ENCODE data around the gene HNRNPA0. TPM values are rescaled to one million over a fixed set of nuclear protein-coding genes. Genes with fewer than 3 reads are reported as not detected.

The HNRNPA0 gene
- total and polyA plus RNA-seq, 5 donors = 16.7 to 26.7 (median 19.5) TPM

- Histone ChIP-seq H3K4me1 (ENCODE audit: control insufficient read depth, insufficient read depth, low read length) (peaks cover 6% of the 10 kb centered on the region), H3K27me3 (ENCODE audit: control insufficient read depth, insufficient read depth) (no peaks in the 10 kb centered on the region), H3K4me3 (ENCODE audit: low read length) (no peak overlapping the region), H3K27ac (ENCODE audit: low read length) (no peak overlapping the region), H3K9me3 (ENCODE audit: control insufficient read depth, low read length) (no peaks in the 10 kb centered on the region)
- no peak for ATAC-seq
- intact Hi-C loops (cut with DNase I) = no loop called here
- no peak for DNase-seq
- WGBS = 97% methylated on average over 5 of the region's 5 CpGs
These were observed 50.6 kb downstream of the HNRNPA0 start for GRCh38 chr5:137703565-137703964.

- intact Hi-C loops (cut with DNase I) = no loop called here
- DNase-seq = no peak
- no peak for ATAC-seq
- Histone ChIP-seq H3K4me1 (ENCODE audit: control insufficient read depth, insufficient read depth, low read length) (peaks cover 5% of the 10 kb centered on the region), H3K4me3 (ENCODE audit: low read length) (no peak overlapping the region), H3K27me3 (ENCODE audit: control insufficient read depth, insufficient read depth) (no peaks in the 10 kb centered on the region), H3K27ac (ENCODE audit: low read length) (no peak overlapping the region), H3K9me3 (ENCODE audit: control insufficient read depth, low read length) (no peaks in the 10 kb centered on the region)
- WGBS = 78% methylated on average over 3 of the region's 3 CpGs
These were observed 53.9 kb downstream of the HNRNPA0 start for GRCh38 chr5:137700282-137700680.

DNA sequence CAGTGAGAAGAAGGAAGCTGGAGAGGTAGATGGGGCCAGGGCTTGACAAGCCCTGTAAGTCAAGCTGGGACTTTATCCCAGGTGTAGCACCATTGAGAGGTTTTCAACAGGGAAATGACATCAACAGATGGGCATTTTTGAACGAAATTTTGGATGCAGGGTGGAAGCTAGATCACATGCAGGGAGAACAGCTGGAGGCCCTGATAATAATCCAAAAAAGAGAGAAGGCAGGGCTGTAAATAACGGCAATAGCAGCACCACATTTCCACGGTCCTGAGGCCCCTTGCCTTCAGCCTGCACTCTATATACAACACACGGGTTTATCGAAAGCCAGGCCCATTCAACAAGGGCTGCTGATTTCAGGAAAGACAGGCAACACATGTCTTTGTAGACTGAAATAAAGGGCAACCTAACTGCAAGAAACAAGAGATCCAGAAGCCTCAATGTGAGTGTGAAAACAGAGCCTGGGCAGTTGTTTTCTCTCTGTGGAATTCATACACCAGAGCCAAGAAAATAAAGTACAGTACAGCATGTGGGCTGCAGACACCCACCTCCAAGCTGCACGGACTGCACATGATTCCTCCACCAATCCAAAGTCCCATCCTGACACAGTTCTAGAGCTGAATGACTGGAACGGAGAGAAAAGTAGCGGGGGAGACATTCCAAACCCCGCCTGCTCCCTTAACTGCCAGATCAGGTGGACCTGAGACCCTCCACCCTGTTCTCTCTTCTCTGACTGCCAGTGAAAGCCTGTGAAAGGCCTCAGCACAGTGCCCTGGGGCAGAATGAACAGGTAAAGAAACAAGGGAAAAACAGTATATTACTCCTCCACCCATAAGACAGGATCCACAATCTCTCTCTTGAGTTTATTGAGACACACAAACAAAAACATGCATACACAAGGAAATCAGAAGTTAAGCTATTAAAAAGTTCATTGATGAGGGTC lies 54.6 kb downstream of the HNRNPA0 start:
- WGBS = 26% methylated on average over 9 of the region's 9 CpGs
- ATAC-seq (peak; percentile 32 to 53), DNase-seq (no peak)
- H3K4me3 ChIP-seq (ENCODE audit: low read length) = no peak overlapping the region
- H3K4me1 ChIP-seq (ENCODE audit: control insufficient read depth, insufficient read depth, low read length) = peaks cover 8% of the 10 kb centered on the region
- intact Hi-C loops (cut with DNase I) = no loop called here
- H3K9me3 ChIP-seq (ENCODE audit: control insufficient read depth, low read length) = no peaks in the 10 kb centered on the region
- H3K27ac ChIP-seq (ENCODE audit: low read length) = peak overlapping the region; percentile 77
- no peaks in the 10 kb centered on the region for H3K27me3 ChIP-seq (ENCODE audit: control insufficient read depth, insufficient read depth)

- 6% methylated on average over 1 of the region's 1 CpG for WGBS
- no peaks in the 10 kb centered on the region for H3K27me3 ChIP-seq (ENCODE audit: control insufficient read depth, insufficient read depth)
- peaks cover 12% of the 10 kb centered on the region for H3K4me1 ChIP-seq (ENCODE audit: control insufficient read depth, insufficient read depth, low read length)
- intact Hi-C loops (cut with DNase I) = no loop called here
- ATAC-seq (no peak), DNase-seq (no peak)
- H3K4me3 ChIP-seq (ENCODE audit: low read length) = no peak overlapping the region
- H3K9me3 ChIP-seq (ENCODE audit: control insufficient read depth, low read length) = no peaks in the 10 kb centered on the region
- no peak overlapping the region for H3K27ac ChIP-seq (ENCODE audit: low read length)
These were observed 57.7 kb downstream of the HNRNPA0 start for GRCh38 chr5:137696481-137696880.

GRCh38 chr5:137695651-137696428 lies 58.3 kb downstream of the HNRNPA0 start:
- DNase-seq = peak in 2 of 3 donors; percentile 58 to 66
- ATAC-seq = peak; percentile 63 to 88
- peaks cover 12% of the 10 kb centered on the region for H3K4me1 ChIP-seq (ENCODE audit: control insufficient read depth, insufficient read depth, low read length)
- 55% methylated on average over 4 of the region's 4 CpGs for WGBS
- intact Hi-C loops (cut with DNase I) = no loop called here
- H3K27me3 ChIP-seq (ENCODE audit: control insufficient read depth, insufficient read depth) = no peaks in the 10 kb centered on the region
- H3K9me3 ChIP-seq (ENCODE audit: control insufficient read depth, low read length) = no peaks in the 10 kb centered on the region
- no peak overlapping the region for H3K4me3 ChIP-seq (ENCODE audit: low read length)
- H3K27ac ChIP-seq (ENCODE audit: low read length) = no peak overlapping the region

Other genes with a start within 250 kb of the HNRNPA0 start
- 10 to 100 TPM; 39.6 to 57.7 (median 41.0) TPM for gene KLHL3, start 18.3 kb downstream of the HNRNPA0 start, total RNA-seq
- 13.1 TPM for gene KLHL3, start 18.3 kb downstream of the HNRNPA0 start, polyA plus RNA-seq
- 10 to 100 TPM; 11.1 to 14.5 (median 12.8) TPM for gene MYOT, start 113.5 kb upstream of the HNRNPA0 start, total RNA-seq
- 13.1 TPM for gene MYOT, start 113.5 kb upstream of the HNRNPA0 start, polyA plus RNA-seq
- under 1 TPM in 3 of 4 donors, not detected in 1; 0.32 to 0.85 (median 0.71) TPM for gene PKD2L2, start 135.1 kb upstream of the HNRNPA0 start, total RNA-seq
- 0.18 TPM for gene PKD2L2, start 135.1 kb upstream of the HNRNPA0 start, polyA plus RNA-seq